SK-N-SH (cell line): Measurements from ENCODE around the gene RAB8B. TPM values are rescaled to one million over a fixed set of nuclear protein-coding genes. Genes with fewer than 3 reads are reported as not detected.

ENCODE experiments used
- CTCF ChIA-PET: fragments of 300-600, 350-600 bp; formaldehyde crosslinking; extraction: SDS; loops from one replicate; lab custom pipeline; 2021; lab: Yijun Ruan, JAX
- POLR2A ChIA-PET: fragments of 350-600 bp; sonication (Branson Sonifier 250); formaldehyde crosslinking; extraction: SDS; loops from one replicate; lab custom pipeline; 2020; ENCODE audit warnings: antibody characterized with exemption, inconsistent platforms; lab: Yijun Ruan, JAX
- DNase-seq: peaks from one replicate; pipeline ENCODE4 v3.0.0; 2012
- H2AFZ ChIP-seq: fragments of 200-600 bp; sonication (generic); 2 replicates; pipeline ENCODE4 v1.8.1; 2016; ENCODE audit warnings: antibody characterized with exemption, mild to moderate bottlenecking, low read depth
- H3F3A ChIP-seq: fragments of 200-600 bp; sonication (generic); replicated peaks from 2 replicates; pipeline ENCODE3; 2016; ENCODE audit warnings: antibody characterized with exemption, mild to moderate bottlenecking; ENCODE audit not compliant: insufficient read depth
- H3K27ac ChIP-seq, 2 experiments: fragments of 200-500 bp in 1 of 2; fragments of 200-600 bp in 1 of 2; sonication (Bioruptor generic) in 1 of 2; sonication (generic), shearing (Covaris generic) in 1 of 2; 2 replicates each; pipeline versions ENCODE4 v1.5.1 to v1.6.1; 2014 to 2016; ENCODE audit warnings: low read depth in 2 of 2, inconsistent platforms in 1 of 2, low read length in 1 of 2, mild to moderate bottlenecking in 1 of 2, mixed read lengths in 1 of 2
- H3K27me3 ChIP-seq: fragments of 200-600 bp; sonication (generic), shearing (Covaris generic); 2 replicates; pipeline ENCODE4 v1.6.1; 2016; ENCODE audit warnings: mixed run types; ENCODE audit not compliant: insufficient read depth
- H3K36me3 ChIP-seq, 2 experiments: fragments of 200-500 bp in 1 of 2; fragments of 200-600 bp in 1 of 2; sonication (Bioruptor generic) in 1 of 2; sonication (generic) in 1 of 2; replicated peaks in 1 of 2; 2 replicates each; pipeline versions ENCODE3 to v1.5.1; 2014 to 2016; ENCODE audit warnings: low read length in 1 of 2, mild to moderate bottlenecking in 1 of 2; ENCODE audit not compliant: insufficient read depth in 2 of 2, control insufficient read depth in 1 of 2
- H3K4me1 ChIP-seq, 2 experiments: fragments of 200-500 bp in 1 of 2; fragments of 200-600 bp in 1 of 2; sonication (Bioruptor generic) in 1 of 2; sonication (generic), shearing (Covaris generic) in 1 of 2; 2 replicates each; pipeline versions ENCODE4 v1.5.1 to v1.6.1; 2014 to 2016; ENCODE audit warnings: low read depth in 1 of 2, low read length in 1 of 2, mixed run types in 1 of 2; ENCODE audit not compliant: insufficient read depth in 2 of 2, control insufficient read depth in 1 of 2
- H3K4me2 ChIP-seq: fragments of 200-600 bp; sonication (generic), shearing (Covaris generic); 2 replicates; pipeline ENCODE4 v1.6.1; 2017; ENCODE audit warnings: mixed run types
- H3K4me3 ChIP-seq, 2 experiments: fragments of 200-500 bp in 1 of 2; fragments of 200-600 bp in 1 of 2; sonication (Bioruptor generic) in 1 of 2; sonication (generic), shearing (Covaris generic) in 1 of 2; 2 replicates each; pipeline versions ENCODE4 v1.5.1 to v1.8.1; 2014 to 2016; ENCODE audit warnings: low read depth in 2 of 2, inconsistent platforms in 1 of 2, low read length in 1 of 2, mild to moderate bottlenecking in 1 of 2, mixed read lengths in 1 of 2, moderate library complexity in 1 of 2
- H3K79me2 ChIP-seq: fragments of 200-600 bp; sonication (generic); 2 replicates; pipeline ENCODE4 v1.8.1; 2017; ENCODE audit warnings: mild to moderate bottlenecking; ENCODE audit not compliant: insufficient read depth
- H3K9ac ChIP-seq: fragments of 200-600 bp; sonication (generic); 2 replicates; pipeline ENCODE4 v1.6.1; 2017; ENCODE audit warnings: mixed run types
- H3K9me2 ChIP-seq: fragments of 200-600 bp; sonication (generic); 2 replicates; pipeline ENCODE4 v1.6.1; 2017; ENCODE audit warnings: mixed run types
- H3K9me3 ChIP-seq: fragments of 200-600 bp; sonication (generic); 2 replicates; pipeline ENCODE4 v1.6.1; 2017; ENCODE audit warnings: mixed run types, mild to moderate bottlenecking, moderate library complexity
- H4K20me1 ChIP-seq: fragments of 200-600 bp; sonication (generic); 2 replicates; pipeline ENCODE4 v1.6.1; 2017; ENCODE audit warnings: mild to moderate bottlenecking, mixed run types; ENCODE audit not compliant: insufficient read depth
- CTCF ChIP-seq: fragments of 200-600 bp; sonication (generic); IDR thresholded peaks from 2 replicates; pipeline ENCODE4 v1.6.1; 2017; ENCODE audit warnings: antibody characterized with exemption, mild to moderate bottlenecking, moderate library complexity
- FOSL2 ChIP-seq: IDR thresholded peaks from 2 replicates; pipeline ENCODE4 v1.4.0; 2012; ENCODE audit warnings: low read depth, mild to moderate bottlenecking, moderate library complexity, borderline replicate concordance
- FOXJ3 ChIP-seq: sonication (generic); formaldehyde crosslinking; IDR thresholded peaks from 2 replicates; pipeline ENCODE4 v1.5.1; 2020; ENCODE audit warnings: mild to moderate bottlenecking, missing genetic modification reagents
- FOXM1 ChIP-seq: IDR thresholded peaks from 2 replicates; pipeline ENCODE4 v1.4.0; 2012; ENCODE audit warnings: low read depth, mild to moderate bottlenecking
- GABPA ChIP-seq: IDR thresholded peaks from 2 replicates; pipeline ENCODE4 v1.4.0; 2012; ENCODE audit warnings: low read depth, mild to moderate bottlenecking
- GATA2 ChIP-seq: sonication (generic); formaldehyde crosslinking; IDR thresholded peaks from 2 replicates; pipeline ENCODE4 v1.5.0; 2020; ENCODE audit warnings: mild to moderate bottlenecking, missing genetic modification reagents
- JUND ChIP-seq: IDR thresholded peaks from 2 replicates; pipeline ENCODE4 v1.4.0; 2012
- MEF2A ChIP-seq: IDR thresholded peaks from 2 replicates; pipeline ENCODE4 v1.4.0; 2012; ENCODE audit warnings: low read depth, borderline replicate concordance
- NFIC ChIP-seq: IDR thresholded peaks from 2 replicates; pipeline ENCODE4 v1.4.0; 2012; ENCODE audit warnings: borderline replicate concordance
- NRF1 ChIP-seq: IDR thresholded peaks from 2 replicates; pipeline ENCODE4 v1.6.1; 2012; ENCODE audit warnings: low read depth, mild to moderate bottlenecking, low read length
- RAD21 ChIP-seq: IDR thresholded peaks from 2 replicates; pipeline ENCODE4 v1.6.1; 2012; ENCODE audit warnings: mild to moderate bottlenecking, low read length
- REST ChIP-seq: IDR thresholded peaks from 2 replicates; pipeline ENCODE4 v1.6.1; 2012; ENCODE audit warnings: mild to moderate bottlenecking, low read depth, low read length, moderate library complexity
- TCF12 ChIP-seq: IDR thresholded peaks from 2 replicates; pipeline ENCODE4 v1.4.0; 2012
- TEAD4 ChIP-seq: IDR thresholded peaks from 2 replicates; pipeline ENCODE4 v1.4.0; 2012; ENCODE audit warnings: mild to moderate bottlenecking, borderline replicate concordance; ENCODE audit not compliant: insufficient read depth
- YY1 ChIP-seq: IDR thresholded peaks from 2 replicates; pipeline ENCODE4 v1.4.0; 2012; ENCODE audit warnings: low read depth, mild to moderate bottlenecking
- WGBS: methylation state at CpG from one replicate; pipeline ENCODE4 v1.1.6; 2017; ENCODE audit warnings: low lambda C conversion rate; 5-methylcytosine and 5-hydroxymethylcytosine counted together
- polyA plus RNA-seq, 3 experiments: library from polyadenylated mRNA; depleted of rRNA; stranded (reverse); fragments of >200 nt; gene quantifications; 2 replicates each; pipeline ENCODE4 v1.2.3, GENCODE V29; 2012
- TF ChIP-seq, protein P1 (sequence below): fragments of 150-350 bp; IDR thresholded peaks from 2 replicates; pipeline ENCODE4 v1.6.1; 2017; ENCODE audit warnings: antibody characterized with exemption, low read length, low read depth, borderline replicate concordance

RAB8B gene
- polyA plus RNA-seq, 1 of the 3 experiments (the other 2 are of a cell fraction), result 5.4 TPM

- H2AFZ ChIP-seq, result no peak overlapping the region
- TF ChIP-seq MEF2A, result no peak
- no peak for TF ChIP-seq GABPA
- no peak for TF ChIP-seq RAD21
- TF ChIP-seq NRF1, result no peak
- TF ChIP-seq GATA2, result no peak
- TF ChIP-seq, protein P1, sequence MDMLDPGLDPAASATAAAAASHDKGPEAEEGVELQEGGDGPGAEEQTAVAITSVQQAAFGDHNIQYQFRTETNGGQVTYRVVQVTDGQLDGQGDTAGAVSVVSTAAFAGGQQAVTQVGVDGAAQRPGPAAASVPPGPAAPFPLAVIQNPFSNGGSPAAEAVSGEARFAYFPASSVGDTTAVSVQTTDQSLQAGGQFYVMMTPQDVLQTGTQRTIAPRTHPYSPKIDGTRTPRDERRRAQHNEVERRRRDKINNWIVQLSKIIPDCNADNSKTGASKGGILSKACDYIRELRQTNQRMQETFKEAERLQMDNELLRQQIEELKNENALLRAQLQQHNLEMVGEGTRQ, result no peak
- no peak for TF ChIP-seq CTCF
- no peak for TF ChIP-seq TEAD4
- no peak for TF ChIP-seq NFIC
- no peak for TF ChIP-seq TCF12
- TF ChIP-seq JUND, result no peak
- no peak for TF ChIP-seq FOSL2
- H3K4me2 ChIP-seq, result no peak overlapping the region
- no peak for DNase-seq
- CTCF ChIA-PET, result interaction anchor here (1.1 to 1.3 kb wide), 2 partner anchors 13 to 192 kb away, joined by 3 read pairs; no protein-coding TSS in a partner anchor
- POLR2A ChIA-PET, result no interaction called here
- no peaks in the 10 kb centered on the region for H3K36me3 ChIP-seq
- peak overlapping the region; percentile 41 to 88; a peak in 2 of 4 replicates for H3K27ac ChIP-seq
- H3K4me1 ChIP-seq, result peaks cover 24 to 28% of the 10 kb centered on the region in 2 experiments
- H4K20me1 ChIP-seq, result no peaks in the 10 kb centered on the region
- H3K27me3 ChIP-seq, result no peaks in the 10 kb centered on the region
- peaks cover 34% of the 10 kb centered on the region for H3F3A ChIP-seq
- no peak overlapping the region for H3K4me3 ChIP-seq
- 94% methylated on average over 3 of the region's 3 CpGs for WGBS
- H3K9me3 ChIP-seq, result no peaks in the 10 kb centered on the region
- peaks cover 62% of the 10 kb centered on the region for H3K79me2 ChIP-seq
- H3K9me2 ChIP-seq, result no peaks in the 10 kb centered on the region
- H3K9ac ChIP-seq, result no peak overlapping the region
Observed at GRCh38 chr15:63211092-63211490, 21.7 kb downstream of the RAB8B start.

GRCh38 chr15:63211549-63211948 is 22.1 kb downstream of the RAB8B start:
- peaks cover 26 to 28% of the 10 kb centered on the region in 2 experiments for H3K4me1 ChIP-seq
- CTCF ChIA-PET, result interaction anchor here (0.6 to 1.1 kb wide), 2 partner anchors 13 to 20 kb away, joined by 3 to 4 read pairs; no protein-coding TSS in a partner anchor
- 94% methylated on average over 2 of the region's 2 CpGs for WGBS
- H4K20me1 ChIP-seq, result no peaks in the 10 kb centered on the region
- POLR2A ChIA-PET, result no interaction called here
- H3K27me3 ChIP-seq, result no peaks in the 10 kb centered on the region
- H3F3A ChIP-seq, result peaks cover 36% of the 10 kb centered on the region
- TF ChIP-seq FOXJ3 (CRISPR knock-in tag) (no peak), REST (no peak), YY1 (no peak), FOXM1 (no peak)
- H3K9me3 ChIP-seq, result no peaks in the 10 kb centered on the region
- peak overlapping the region in 1 of 2 experiments; percentile 88; a peak in 2 of 4 replicates for H3K27ac ChIP-seq
- H3K79me2 ChIP-seq, result peaks cover 62% of the 10 kb centered on the region
- no peaks in the 10 kb centered on the region for H3K36me3 ChIP-seq
- H3K4me2 ChIP-seq, result peak overlapping the region; percentile 29; the same call in 1 of the 2 replicates
- DNase-seq, result no peak
- H2AFZ ChIP-seq, result no peak overlapping the region
- H3K9me2 ChIP-seq, result no peaks in the 10 kb centered on the region
- H3K4me3 ChIP-seq, result no peak overlapping the region
- no peak overlapping the region for H3K9ac ChIP-seq
